HG02798 (cell line): ENCODE results near the gene GYG1.
"Not testable (repeated sequence)": the region's sequence is repeated elsewhere in the genome, so short reads cannot be mapped to it uniquely, and the experiment has no call there.

Source experiments
- ATAC-seq: cut with Tn5 transposase; IDR thresholded peaks from one replicate; pipeline ENCODE4 v1.9.1; 2021; ENCODE audit warnings: mild to moderate bottlenecking; ENCODE audit not compliant: unreplicated experiment, poor library complexity

GYG1 gene

GRCh38 chr3:148981273-148981672 lies 10.1 kb upstream of the GYG1 start:
- no peak for ATAC-seq

- ATAC-seq: not testable (repeated sequence)
Observed at GRCh38 chr3:148987551-148987950, 3.8 kb upstream of the GYG1 start.

GRCh38 chr3:148990236-148990635 lies 1.1 kb upstream of the GYG1 start:
- no peak for ATAC-seq

GRCh38 chr3:148992027-148992634 lies 791 bp downstream of the GYG1 start:
- peak; percentile 27 for ATAC-seq

- no peak for ATAC-seq
Observed at GRCh38 chr3:148992635-148993255, 1.4 kb downstream of the GYG1 start.

GRCh38 chr3:148997623-148998022 lies 6.3 kb downstream of the GYG1 start:
- no peak for ATAC-seq

GRCh38 chr3:148998297-148998696 lies 7.0 kb downstream of the GYG1 start:
- ATAC-seq: no peak

GRCh38 chr3:148998715-148999423 lies 7.5 kb downstream of the GYG1 start:
- ATAC-seq: no peak

GRCh38 chr3:148999806-149000205 lies 8.5 kb downstream of the GYG1 start:
- ATAC-seq: no peak

- ATAC-seq: no peak
Observed at GRCh38 chr3:149000206-149000745, 8.9 kb downstream of the GYG1 start.

- no peak for ATAC-seq
Observed at GRCh38 chr3:149001727-149002126, 10.4 kb downstream of the GYG1 start.

GRCh38 chr3:149003653-149004305 lies 12.4 kb downstream of the GYG1 start:
- peak; percentile 72 for ATAC-seq

- no peak for ATAC-seq
Observed at GRCh38 chr3:149004622-149005021, 13.3 kb downstream of the GYG1 start.

GRCh38 chr3:149005416-149005815 lies 14.1 kb downstream of the GYG1 start:
- no peak for ATAC-seq

- no peak for ATAC-seq
Observed at GRCh38 chr3:149007567-149008257, 16.4 kb downstream of the GYG1 start.

- peak; percentile 50 for ATAC-seq
Observed at GRCh38 chr3:149009732-149010131, 18.4 kb downstream of the GYG1 start.

GRCh38 chr3:149010504-149010951 lies 19.2 kb downstream of the GYG1 start:
- ATAC-seq: no peak

- ATAC-seq: no peak
Observed at GRCh38 chr3:149010966-149011365, 19.6 kb downstream of the GYG1 start.

- no peak for ATAC-seq
Observed at GRCh38 chr3:149011676-149012075, 20.3 kb downstream of the GYG1 start.

- ATAC-seq: no peak
Observed at GRCh38 chr3:149013726-149014125, 22.4 kb downstream of the GYG1 start.
